K562 (cell line): ENCODE data around the gene RABGAP1L. TPM values are rescaled to one million over a fixed set of nuclear protein-coding genes. Genes with fewer than 3 reads are reported as not detected.

Experiments used
- ATAC-seq: fragments of 200-7000 bp; cut with Tn5 transposase; 3 replicates; pipeline ENCODE4 v1.9.1; 2020; ENCODE audit warnings: moderate library complexity
- BruUV-seq: library from RNA; stranded (reverse); fragments of 400-500 nt; replicated peaks from 2 replicates; lab custom pipeline; 2021; lab: Mats Ljungman, UMichigan
- CTCF ChIA-PET: fragments of 300-600 bp; formaldehyde crosslinking; extraction: SDS; loops from one replicate; lab custom pipeline; 2021; ENCODE audit warnings: low intra/inter-chr PET ratio; lab: Yijun Ruan, JAX
- POLR2A ChIA-PET: fragments of 300-600, 350-650 bp; sonication (Branson Sonifier 250); formaldehyde crosslinking; extraction: SDS; loops from one replicate; lab custom pipeline; 2021; ENCODE audit warnings: antibody characterized with exemption, inconsistent platforms; lab: Yijun Ruan, JAX
- DNase-seq, 4 experiments: peaks; one replicate each; pipeline versions ENCODE4 v3.0.0 to v3.0.0-alpha.2; 2011 to 2018; ENCODE audit warnings: low spot score in 3 of 4, mixed read lengths in 3 of 4; ENCODE audit errors: extremely low read depth in 1 of 4
- FAIRE-seq: peaks from 2 replicates; lab custom pipeline; 2011; peaks lifted over from hg19 to GRCh38; lab: Jason Lieb, UNC
- H2AFZ ChIP-seq: 2 replicates; pipeline ENCODE4 v1.6.0; 2011; ENCODE audit warnings: low read depth, low read length, control low read depth, inconsistent platforms
- H3K27ac ChIP-seq: fragments of 200-600 bp; 3 replicates; pipeline ENCODE4 v1.8.0; 2011; ENCODE audit warnings: low read depth, mild to moderate bottlenecking, control low read depth, inconsistent platforms, low read length, moderate library complexity, mixed read lengths; ENCODE audit errors: extremely low read depth
- H3K27me3 ChIP-seq, 2 experiments: fragments of 300-600 bp in 1 of 2; 2 replicates in 1 of 2; 3 replicates in 1 of 2; pipeline versions ENCODE4 v1.6.0 to v1.8.0; 2011; ENCODE audit warnings: inconsistent platforms in 2 of 2, low read length in 2 of 2, mild to moderate bottlenecking in 1 of 2, mixed read lengths in 1 of 2, moderate library complexity in 1 of 2; ENCODE audit not compliant: control insufficient read depth in 2 of 2, insufficient read depth in 2 of 2
- H3K36me3 ChIP-seq: fragments of 300-600 bp; 3 replicates; pipeline ENCODE4 v1.8.0; 2011; ENCODE audit warnings: mild to moderate bottlenecking, low read length, inconsistent platforms; ENCODE audit not compliant: control insufficient read depth, insufficient read depth
- H3K4me1 ChIP-seq, 2 experiments: fragments of 200-600 bp in 1 of 2; replicated peaks in 1 of 2; 2 replicates in 1 of 2; 3 replicates in 1 of 2; pipeline versions ENCODE4 v1.5.1 to v1.8.0; 2011; ENCODE audit warnings: inconsistent platforms in 2 of 2, low read length in 2 of 2, mild to moderate bottlenecking in 1 of 2, mixed read lengths in 1 of 2, moderate library complexity in 1 of 2; ENCODE audit not compliant: control insufficient read depth in 2 of 2, insufficient read depth in 2 of 2
- H3K4me2 ChIP-seq: 2 replicates; pipeline ENCODE4 v1.6.1; 2011; ENCODE audit warnings: low read length, control low read depth, inconsistent platforms, mixed read lengths; ENCODE audit not compliant: insufficient read depth
- H3K4me3 ChIP-seq: fragments of 200-600 bp; sonication (generic), shearing (Covaris generic); 2 replicates; pipeline ENCODE4 v1.5.1; 2016; ENCODE audit warnings: control low read depth, inconsistent platforms
- H3K79me2 ChIP-seq: fragments of 200-600 bp; 3 replicates; pipeline ENCODE4 v1.8.0; 2011; ENCODE audit warnings: low read length, inconsistent platforms; ENCODE audit not compliant: control insufficient read depth, insufficient read depth
- H3K9ac ChIP-seq, 2 experiments: 2 replicates each; pipeline versions ENCODE4 v1.6.0 to v1.6.1; 2011; ENCODE audit warnings: low read depth in 2 of 2, low read length in 2 of 2, control low read depth in 1 of 2, inconsistent platforms in 1 of 2, mild to moderate bottlenecking in 1 of 2, mixed read lengths in 1 of 2; ENCODE audit not compliant: insufficient read depth in 1 of 2
- H3K9me1 ChIP-seq: one replicate; pipeline ENCODE4 v1.6.0; 2011; ENCODE audit warnings: inconsistent platforms, mild to moderate bottlenecking, low read length, moderate library complexity; ENCODE audit not compliant: control insufficient read depth, insufficient read depth
- H3K9me3 ChIP-seq: replicated peaks from 2 replicates; pipeline ENCODE4 v1.5.1; 2011; ENCODE audit warnings: low read depth, low read length, inconsistent platforms; ENCODE audit not compliant: control insufficient read depth, insufficient read depth
- H4K20me1 ChIP-seq: replicated peaks from 2 replicates; pipeline ENCODE4 v1.6.1; 2011; ENCODE audit warnings: low read length, inconsistent platforms, mixed read lengths; ENCODE audit not compliant: control insufficient read depth, insufficient read depth
- CEBPB ChIP-seq: fragments of 450-650 bp; IDR thresholded peaks from 2 replicates; pipeline ENCODE4 v1.6.1; 2016; ENCODE audit warnings: missing genetic modification characterization, missing compliant biosample characterization
- EHMT2 ChIP-seq: fragments of 450-650 bp; IDR thresholded peaks from 2 replicates; pipeline ENCODE4 v1.6.1; 2018; ENCODE audit warnings: antibody characterized with exemption
- GTF2F1 ChIP-seq: IDR thresholded peaks from 2 replicates; pipeline ENCODE4 v1.6.1; 2011; ENCODE audit warnings: low read depth, low read length, improper control_type of control experiment
- HDAC6 ChIP-seq: IDR thresholded peaks from 2 replicates; pipeline ENCODE4 v1.6.1; 2012; ENCODE audit warnings: low read depth, mild to moderate bottlenecking, control low read depth, inconsistent platforms, low read length, moderate library complexity
- IRF2 ChIP-seq: sonication (generic); formaldehyde crosslinking; IDR thresholded peaks from 2 replicates; pipeline ENCODE4 v1.8.1; 2022; ENCODE audit warnings: mild to moderate bottlenecking, missing genetic modification reagents
- KAT2B ChIP-seq: IDR thresholded peaks from one replicate; pipeline ENCODE4 v1.6.1; 2012; ENCODE audit warnings: low read depth, mild to moderate bottlenecking, control low read depth, inconsistent platforms, low read length, moderate library complexity
- PHF20 ChIP-seq: fragments of 450-650 bp; IDR thresholded peaks from 2 replicates; pipeline ENCODE4 v1.6.1; 2018; ENCODE audit not compliant: partially characterized antibody
- PHF8 ChIP-seq: fragments of 200-600 bp; sonication (generic); IDR thresholded peaks from 2 replicates; pipeline ENCODE4 v1.6.1; 2012; ENCODE audit warnings: mixed run types, mild to moderate bottlenecking, inconsistent platforms, low read length, moderate library complexity, borderline replicate concordance
- TARDBP ChIP-seq: fragments of 450-650 bp; IDR thresholded peaks from 2 replicates; pipeline ENCODE4 v1.6.1; 2016
- TEAD1 ChIP-seq, 2 experiments: fragments of 450-650 bp in 1 of 2; sonication (generic) in 1 of 2; formaldehyde crosslinking; IDR thresholded peaks; 2 replicates each; pipeline versions ENCODE4 v1.4.0 to v1.8.0; 2020 to 2022; ENCODE audit warnings: mild to moderate bottlenecking in 2 of 2, missing genetic modification reagents in 1 of 2
- ZNF175 ChIP-seq: fragments of 200-800 bp; sonication (Bioruptor generic); IDR thresholded peaks from 2 replicates; pipeline ENCODE4 v1.6.1; 2016; ENCODE audit warnings: low read depth, mild to moderate bottlenecking, missing genetic modification characterization, missing compliant biosample characterization
- ZNF444 ChIP-seq: fragments of 250-450 bp; sonication (Bioruptor Pico); IDR thresholded peaks from 2 replicates; pipeline ENCODE4 v1.4.0; 2020; ENCODE audit warnings: mild to moderate bottlenecking, moderate library complexity
- WGBS: fragments of 100-300 bp; shearing (Covaris generic); methylation state at CpG from one replicate; pipeline ENCODE4 v1.1.6; 2016; ENCODE audit warnings: low coverage, mixed read lengths; ENCODE audit not compliant: insufficient coverage; ENCODE audit errors: missing lambda C conversion rate; 5-methylcytosine and 5-hydroxymethylcytosine counted together
- in situ Hi-C: fragments of 300-500 bp; cut with MboI; formaldehyde crosslinking; loops from 4 replicates; pipeline ENCODE4 v1.15.0; 2018; ENCODE audit warnings: inconsistent platforms, mixed read lengths
- intact Hi-C: fragments of 100-400 bp; cut with micrococcal nuclease; formaldehyde crosslinking; loops from 2 replicates; pipeline ENCODE4 v1.14.2; 2022
- polyA plus RNA-seq, 8 experiments: library from polyadenylated mRNA; depleted of rRNA in 4 of 8; stranded (reverse) in 5 of 8; unstranded in 3 of 8; fragments of >200 nt; fragmentation: Nextera tagmentation in 2 of 8; fragmentation: Illumina TruSeq in 1 of 8; extraction: Ambion mirVana in 2 of 8; extraction: Trizol in 1 of 8; gene quantifications; 2 replicates each; pipeline versions ENCODE4 v1.2.1 to v1.2.3, GENCODE V29; 2011 to 2014; ENCODE audit warnings: inconsistent platforms in 1 of 8, missing spikeins in 1 of 8
- total RNA-seq, 7 experiments: library from RNA; depleted of rRNA in 6 of 7; stranded (reverse); fragments of >200 nt in 6 of 7; fragmentation: Illumina TruSeq in 2 of 7; extraction: Trizol in 2 of 7; gene quantifications; 2 replicates each; pipeline versions ENCODE4 v1.2.1 to v1.2.3, GENCODE V29; 2011 to 2021; ENCODE audit warnings: low replicate concordance in 1 of 7
- TF ChIP-seq, protein P1 (sequence below): sonication (generic); formaldehyde crosslinking; IDR thresholded peaks from 2 replicates; pipeline ENCODE4 v1.8.1; 2023; ENCODE audit warnings: mild to moderate bottlenecking, missing genetic modification reagents

The RABGAP1L gene
- total and polyA plus RNA-seq, 9 of the 15 experiments (the other 6 are each of a cell fraction or from before 2014, with no cell fraction given): 16.5 to 44.9 (median 26.7) TPM

DNA sequence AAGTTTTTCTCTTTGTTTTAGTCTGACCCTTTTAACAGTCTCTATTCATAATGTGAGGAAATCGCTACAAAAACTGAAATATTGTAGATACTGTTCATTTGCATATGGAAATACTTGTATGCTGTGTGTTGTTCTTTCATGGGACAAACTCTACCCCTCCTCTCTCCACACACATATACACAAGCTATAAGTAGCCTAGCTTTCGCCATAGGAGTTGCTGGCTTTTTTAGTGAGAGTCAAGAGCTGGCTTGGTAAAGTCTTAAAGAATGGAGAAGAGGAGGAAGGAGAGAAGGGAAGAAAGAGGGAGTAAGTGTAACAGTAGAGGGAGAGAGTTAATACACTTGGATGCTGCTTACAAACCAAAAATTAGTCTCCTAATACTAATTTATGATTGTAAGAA lies 115.6 kb downstream of the RABGAP1L start:
- Histone ChIP-seq H3K36me3 (peaks cover 12% of the 10 kb centered on the region; the same call in 1 of the 3 replicates), H3K9ac (no peak overlapping the region), H4K20me1 (no peaks in the 10 kb centered on the region), H3K27ac (no peak overlapping the region), H3K79me2 (no peaks in the 10 kb centered on the region), H3K4me1 (no peaks in the 10 kb centered on the region), H3K4me3 (no peak overlapping the region), H3K27me3 (no peaks in the 10 kb centered on the region), H2AFZ (no peak overlapping the region), H3K9me3 (no peaks in the 10 kb centered on the region), H3K9me1 (no peaks in the 10 kb centered on the region), H3K4me2 (no peak overlapping the region)
- WGBS: 66% methylated on average over 2 of the region's 2 CpGs
- BruUV-seq: no TSS peak
- intact Hi-C loops (no loop called here), in situ Hi-C loops (loop anchor here (25.0 kb wide), 1 partner anchor 712 kb away; the partner anchor contains the start of gene CACYBP)
- FAIRE-seq: no peak
- no peak for DNase-seq
- POLR2A ChIA-PET: interaction anchor here (0.6 to 1.6 kb wide), 3 partner anchors 8 to 1792 kb away, joined by 3 to 4 read pairs (median 3); no protein-coding TSS in a partner anchor
- CTCF ChIA-PET: interaction anchor here (1.0 kb wide), 1 partner anchor 469 kb away, joined by 5 read pairs; no protein-coding TSS in a partner anchor
- no peak for ATAC-seq
- TF ChIP-seq KAT2B (no peak), TARDBP (no peak), HDAC6 (no peak), EHMT2 (no peak), PHF8 (no peak), ZNF175 (CRISPR knock-in tag) (no peak), ZNF444 (CRISPR knock-in tag) (no peak), TEAD1 (CRISPR knock-in tag; IDR thresholded peaks at IDR 0.05) (no peak), IRF2 (CRISPR knock-in tag) (no peak), PHF20 (no peak), CEBPB (tag) (no peak), GTF2F1 (no peak)
- TF ChIP-seq, protein P1, sequence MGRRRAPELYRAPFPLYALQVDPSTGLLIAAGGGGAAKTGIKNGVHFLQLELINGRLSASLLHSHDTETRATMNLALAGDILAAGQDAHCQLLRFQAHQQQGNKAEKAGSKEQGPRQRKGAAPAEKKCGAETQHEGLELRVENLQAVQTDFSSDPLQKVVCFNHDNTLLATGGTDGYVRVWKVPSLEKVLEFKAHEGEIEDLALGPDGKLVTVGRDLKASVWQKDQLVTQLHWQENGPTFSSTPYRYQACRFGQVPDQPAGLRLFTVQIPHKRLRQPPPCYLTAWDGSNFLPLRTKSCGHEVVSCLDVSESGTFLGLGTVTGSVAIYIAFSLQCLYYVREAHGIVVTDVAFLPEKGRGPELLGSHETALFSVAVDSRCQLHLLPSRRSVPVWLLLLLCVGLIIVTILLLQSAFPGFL: no peak
